GM12878 (cell line): ENCODE measurements around the gene GABBR2. TPM values are rescaled to one million over a fixed set of nuclear protein-coding genes. Genes with fewer than 3 reads are reported as not detected.

Experiments used
- ATAC-seq: fragments of 200-7000 bp; cut with Tn5 transposase; 3 replicates; pipeline ENCODE4 v1.9.1; 2020; ENCODE audit warnings: mild to moderate bottlenecking, moderate library complexity
- BruUV-seq: library from RNA; stranded (reverse); fragments of 400-500 nt; replicated peaks from 2 replicates; lab custom pipeline; 2021; lab: Mats Ljungman, UMichigan
- CTCF ChIA-PET: fragments of 300-600 bp; sonication (Branson Sonifier 250); formaldehyde crosslinking; extraction: SDS; loops from one replicate; lab custom pipeline; 2021; ENCODE audit warnings: inconsistent platforms; lab: Yijun Ruan, JAX
- POLR2A ChIA-PET: fragments of 350-600 bp; formaldehyde crosslinking; extraction: SDS; loops from one replicate; lab custom pipeline; 2021; ENCODE audit warnings: inconsistent platforms; lab: Charles Lee
- RAD21 ChIA-PET: fragments of 300-600 bp; sonication (Branson Sonifier 250); formaldehyde crosslinking; loops from one replicate; lab custom pipeline; 2023; ENCODE audit warnings: antibody characterized with exemption; ENCODE audit not compliant: unreplicated experiment; lab: Charles Lee
- SMC1A ChIA-PET: fragments of 300-600 bp; sonication (Branson Sonifier 250); formaldehyde crosslinking; loops from one replicate; lab custom pipeline; 2023; ENCODE audit not compliant: unreplicated experiment, uncharacterized antibody; lab: Charles Lee
- DNase-seq: peaks from one replicate; pipeline ENCODE4 v3.0.0-alpha.2; 2011; ENCODE audit warnings: low read depth, low spot score
- FAIRE-seq: peaks from 3 replicates; lab custom pipeline; 2011; peaks lifted over from hg19 to GRCh38; lab: Jason Lieb, UNC
- H2AFZ ChIP-seq: 2 replicates; pipeline ENCODE4 v1.6.0; 2011; ENCODE audit warnings: low read depth, low read length, control low read depth; ENCODE audit not compliant: control insufficient read depth
- H3K27ac ChIP-seq: 2 replicates; pipeline ENCODE4 v1.5.1; 2011; ENCODE audit warnings: control low read depth; ENCODE audit not compliant: control insufficient read depth, insufficient read depth
- H3K27me3 ChIP-seq, 2 experiments: replicated peaks in 1 of 2; 2 replicates each; pipeline versions ENCODE4 v1.6.0 to v1.6.1; 2011; ENCODE audit warnings: low read length in 1 of 2; ENCODE audit not compliant: control insufficient read depth in 2 of 2, insufficient read depth in 2 of 2
- H3K36me3 ChIP-seq, 2 experiments: 2 replicates each; pipeline ENCODE4 v1.5.1; 2011; ENCODE audit warnings: low read length in 1 of 2; ENCODE audit not compliant: control insufficient read depth in 2 of 2, insufficient read depth in 2 of 2
- H3K4me1 ChIP-seq: 2 replicates; pipeline ENCODE4 v1.6.1; 2011; ENCODE audit warnings: mild to moderate bottlenecking, low read length, moderate library complexity, mixed read lengths; ENCODE audit not compliant: control insufficient read depth, insufficient read depth
- H3K4me2 ChIP-seq: 2 replicates; pipeline ENCODE4 v1.6.0; 2011; ENCODE audit warnings: control low read depth; ENCODE audit not compliant: control insufficient read depth, insufficient read depth
- H3K4me3 ChIP-seq: fragments of 200-600 bp; sonication (generic); 2 replicates; pipeline ENCODE4 v1.5.1; 2016
- H3K79me2 ChIP-seq: 2 replicates; pipeline ENCODE4 v1.6.0; 2011; ENCODE audit warnings: low read length; ENCODE audit not compliant: control insufficient read depth, insufficient read depth
- H3K9ac ChIP-seq: 2 replicates; pipeline ENCODE4 v1.8.0; 2011; ENCODE audit warnings: low read length, control low read depth, mixed read lengths; ENCODE audit not compliant: control insufficient read depth, insufficient read depth
- H3K9me3 ChIP-seq: replicated peaks from 3 replicates; pipeline ENCODE4 v1.5.1; 2011; ENCODE audit warnings: mild to moderate bottlenecking, low read length; ENCODE audit not compliant: control insufficient read depth, insufficient read depth
- H4K20me1 ChIP-seq: 2 replicates; pipeline ENCODE4 v1.6.0; 2011; ENCODE audit not compliant: control insufficient read depth, insufficient read depth
- BCL3 ChIP-seq: IDR thresholded peaks from 2 replicates; pipeline ENCODE4 v1.6.1; 2011; ENCODE audit warnings: borderline replicate concordance, low read depth, mild to moderate bottlenecking, moderate library complexity, low read length; ENCODE audit not compliant: insufficient read depth, poor library complexity, severe bottlenecking
- BHLHE40 ChIP-seq, 2 experiments: fragments of 450-650 bp in 1 of 2; IDR thresholded peaks; 2 replicates each; pipeline ENCODE4 v1.6.1; 2011 to 2017; ENCODE audit warnings: low read depth in 2 of 2, borderline replicate concordance in 1 of 2, improper control_type of control experiment in 1 of 2, low read length in 1 of 2, mild to moderate bottlenecking in 1 of 2
- CHD1 ChIP-seq: IDR thresholded peaks from 2 replicates; pipeline ENCODE4 v1.6.1; 2012; ENCODE audit warnings: low read depth, low read length, improper control_type of control experiment
- CREB1 ChIP-seq: IDR thresholded peaks from 2 replicates; pipeline ENCODE4 v1.6.1; 2012; ENCODE audit warnings: low read depth, mild to moderate bottlenecking, inconsistent platforms
- E2F8 ChIP-seq: fragments of 450-650 bp; IDR thresholded peaks from 2 replicates; pipeline ENCODE4 v1.6.1; 2018; ENCODE audit warnings: mild to moderate bottlenecking, low read depth, moderate library complexity; ENCODE audit not compliant: partially characterized antibody
- EED ChIP-seq: sonication (generic); IDR thresholded peaks from 2 replicates; pipeline ENCODE4 v1.6.1; 2016; ENCODE audit warnings: antibody characterized with exemption, low read depth
- ESRRA ChIP-seq: IDR thresholded peaks from 2 replicates; pipeline ENCODE4 v1.6.1; 2012; ENCODE audit warnings: mild to moderate bottlenecking, low read length, improper control_type of control experiment
- FOS ChIP-seq: IDR thresholded peaks from 3 replicates; pipeline ENCODE4 v1.6.1; 2011; ENCODE audit warnings: borderline replicate concordance; ENCODE audit not compliant: insufficient read length; ENCODE audit errors: extremely low read depth
- HDAC2 ChIP-seq: fragments of 200-600 bp; sonication (generic); IDR thresholded peaks from 2 replicates; pipeline ENCODE4 v1.6.1; 2017
- PML ChIP-seq: IDR thresholded peaks from 2 replicates; pipeline ENCODE4 v1.6.1; 2012; ENCODE audit warnings: low read length, inconsistent platforms
- SIN3A ChIP-seq: IDR thresholded peaks from 2 replicates; pipeline ENCODE4 v1.6.1; 2012; ENCODE audit warnings: low read depth, low read length, improper control_type of control experiment
- SKIL ChIP-seq: fragments of 450-650 bp; IDR thresholded peaks from 2 replicates; pipeline ENCODE4 v1.6.1; 2017; ENCODE audit warnings: mild to moderate bottlenecking, low read depth, inconsistent platforms; ENCODE audit not compliant: poor library complexity, severe bottlenecking
- SRF ChIP-seq, 2 experiments: IDR thresholded peaks; 2 replicates each; pipeline ENCODE4 v1.6.1; 2011; ENCODE audit warnings: low read depth in 2 of 2, low read length in 2 of 2, mild to moderate bottlenecking in 1 of 2, moderate library complexity in 1 of 2
- TAF1 ChIP-seq: IDR thresholded peaks from 2 replicates; pipeline ENCODE4 v1.6.1; 2011; ENCODE audit warnings: mild to moderate bottlenecking, low read depth, low read length, borderline replicate concordance
- WGBS: methylation state at CpG from one replicate; pipeline ENCODE4 v1.1.6; 2016; ENCODE audit warnings: low lambda C conversion rate; ENCODE audit not compliant: insufficient replicate concordance, insufficient coverage; ENCODE audit errors: missing lambda C conversion rate; 5-methylcytosine and 5-hydroxymethylcytosine counted together
- in situ Hi-C: fragments of 300-500 bp; cut with MboI; formaldehyde crosslinking; loops from 9 replicates; pipeline ENCODE4 v1.14.3; 2018; ENCODE audit warnings: mixed read lengths
- intact Hi-C: fragments of 100-400 bp; cut with micrococcal nuclease; formaldehyde crosslinking; loops from one replicate; pipeline ENCODE4 v1.14.2; 2022; ENCODE audit not compliant: unreplicated experiment
- polyA plus RNA-seq, 11 experiments: library from polyadenylated mRNA; depleted of rRNA in 4 of 11; unstranded in 6 of 11; stranded (reverse) in 5 of 11; fragments of >200 nt; fragmentation: Nextera tagmentation in 4 of 11; fragmentation: Illumina TruSeq in 1 of 11; extraction: Ambion mirVana in 4 of 11; extraction: Trizol in 1 of 11; gene quantifications; 1 replicate in 1 of 11; 2 replicates in 10 of 11; pipeline versions ENCODE4 v1.2.1 to v1.2.3, GENCODE V29; 2011 to 2016; ENCODE audit warnings: inconsistent platforms in 2 of 11, missing spikeins in 2 of 11, low read depth in 1 of 11
- total RNA-seq, 4 experiments: library from RNA; depleted of rRNA in 3 of 4; stranded (reverse); fragments of >200 nt in 3 of 4; fragmentation: Illumina TruSeq in 1 of 4; extraction: Trizol in 1 of 4; gene quantifications; 2 replicates each; pipeline versions ENCODE4 v1.2.1 to v1.2.3, GENCODE V29; 2013 to 2021

The GABBR2 gene
- total and polyA plus RNA-seq, 10 of the 15 experiments (the other 5 are each of a cell fraction or from before 2014, with no cell fraction given) = 0.02 to 2.2 (median 0.06) TPM; not detected in 2

GRCh38 chr9:98316445-98317133 lies 392.1 kb downstream of the GABBR2 start:
- Histone ChIP-seq H3K79me2 (no peaks in the 10 kb centered on the region), H3K27ac (no peak overlapping the region), H2AFZ (no peak overlapping the region), H3K4me1 (no peaks in the 10 kb centered on the region), H3K27me3 (no peaks in the 10 kb centered on the region; a peak in 1 of 4 replicates), H3K4me2 (no peak overlapping the region), H3K9me3 (no peaks in the 10 kb centered on the region), H3K9ac (no peak overlapping the region), H3K4me3 (no peak overlapping the region), H4K20me1 (no peaks in the 10 kb centered on the region), H3K36me3 (no peaks in the 10 kb centered on the region)
- 39% methylated on average over 9 of the region's 9 CpGs for WGBS
- ATAC-seq (no peak), DNase-seq (no peak), FAIRE-seq (no peak)
- in situ Hi-C loops = loop anchor here (5.0 kb wide), 1 partner anchor 456 kb away; no protein-coding TSS in a partner anchor
- ChIA-PET CTCF (interaction anchor here (0.6 to 7.1 kb wide), 10 partner anchors 14 to 479 kb away, joined by 3 to 97 read pairs (median 4); no protein-coding TSS in a partner anchor), POLR2A (interaction anchor here (0.6 kb wide), 1 partner anchor 628 kb away, joined by 3 read pairs; no protein-coding TSS in a partner anchor), RAD21 (interaction anchor here (0.6 to 2.8 kb wide), 4 partner anchors 220 to 459 kb away, joined by 3 to 24 read pairs (median 4); no protein-coding TSS in a partner anchor), SMC1A (interaction anchor here (0.7 to 3.4 kb wide), 4 partner anchors 9 to 458 kb away, joined by 3 to 13 read pairs (median 3); no protein-coding TSS in a partner anchor)
- TF ChIP-seq E2F8 (no peak), SIN3A (no peak), PML (no peak), ESRRA (no peak), BCL3 (no peak), CREB1 (no peak), SKIL (no peak), TAF1 (no peak), EED (no peak), HDAC2 (no peak), CHD1 (no peak), BHLHE40 (IDR thresholded peaks at IDR 0.05; ENCODE audit: borderline replicate concordance in 1 of 2, low read depth in 2 of 2, low read length in 1 of 2) (no peak), SRF (IDR thresholded peaks at IDR 0.05; ENCODE audit: low read depth in 2 of 2, low read length in 2 of 2) (no peak), FOS (no peak)
- BruUV-seq = no TSS peak
- intact Hi-C loops = loop anchor here (10.0 kb wide), 1 partner anchor 218 kb away; no protein-coding TSS in a partner anchor
